Measurements from ENCODE around the gene LRPPRC. TPM values are rescaled to one million over a fixed set of nuclear protein-coding genes. Genes with fewer than 3 reads are reported as not detected.
"Not testable (repeated sequence)": the region's sequence is repeated elsewhere in the genome, so short reads cannot be mapped to it uniquely, and the experiment has no call there.

The LRPPRC gene
- total and polyA plus RNA-seq, 5 donors = 32.0 to 83.6 (median 75.1) TPM

GRCh38 chr2:44013205-44013604 is 17.4 kb upstream of the LRPPRC start:
- DNase-seq; H3K4me1 ChIP-seq (ENCODE audit: control insufficient read depth, insufficient read depth, low read length); ATAC-seq; H3K4me3 ChIP-seq (ENCODE audit: low read length); H3K27ac ChIP-seq (ENCODE audit: low read length); H3K9me3 ChIP-seq (ENCODE audit: control insufficient read depth, low read length); intact Hi-C loops (cut with DNase I); H3K27me3 ChIP-seq (ENCODE audit: control insufficient read depth, insufficient read depth): not testable (repeated sequence)
- 91% methylated on average over 3 of the region's 3 CpGs for WGBS

- Histone ChIP-seq H3K9me3 (ENCODE audit: control insufficient read depth, low read length) (no peaks in the 10 kb centered on the region), H3K27ac (ENCODE audit: low read length) (no peak overlapping the region), H3K27me3 (ENCODE audit: control insufficient read depth, insufficient read depth) (no peaks in the 10 kb centered on the region), H3K4me1 (ENCODE audit: control insufficient read depth, insufficient read depth, low read length) (no peaks in the 10 kb centered on the region), H3K4me3 (ENCODE audit: low read length) (no peak overlapping the region)
- ATAC-seq = peak in 1 of 2 donors; percentile 43
- intact Hi-C loops (cut with DNase I) = no loop called here
- WGBS = 54% methylated on average over 7 of the region's 7 CpGs
- DNase-seq = no peak
These were observed 14.5 kb upstream of the LRPPRC start for GRCh38 chr2:44010266-44010665.

- Histone ChIP-seq H3K4me3 (ENCODE audit: low read length) (no peak overlapping the region), H3K27me3 (ENCODE audit: control insufficient read depth, insufficient read depth) (no peaks in the 10 kb centered on the region), H3K4me1 (ENCODE audit: control insufficient read depth, insufficient read depth, low read length) (no peaks in the 10 kb centered on the region), H3K27ac (ENCODE audit: low read length) (no peak overlapping the region), H3K9me3 (ENCODE audit: control insufficient read depth, low read length) (no peaks in the 10 kb centered on the region)
- WGBS = 71% methylated on average over 3 of the region's 3 CpGs
- DNase-seq (no peak), ATAC-seq (no peak)
- intact Hi-C loops (cut with DNase I) = no loop called here
These were observed 13.4 kb upstream of the LRPPRC start for GRCh38 chr2:44009136-44009735.

- H3K27me3 ChIP-seq (ENCODE audit: control insufficient read depth, insufficient read depth) = no peaks in the 10 kb centered on the region
- no peak overlapping the region for H3K27ac ChIP-seq (ENCODE audit: low read length)
- H3K4me1 ChIP-seq (ENCODE audit: control insufficient read depth, insufficient read depth, low read length) = no peaks in the 10 kb centered on the region
- ATAC-seq = no peak
- intact Hi-C loops (cut with DNase I) = no loop called here
- no peak overlapping the region for H3K4me3 ChIP-seq (ENCODE audit: low read length)
- 70% methylated on average over 3 of the region's 3 CpGs for WGBS
- no peak for DNase-seq
- no peaks in the 10 kb centered on the region for H3K9me3 ChIP-seq (ENCODE audit: control insufficient read depth, low read length)
These were observed 10.1 kb upstream of the LRPPRC start for GRCh38 chr2:44005846-44006245.

GRCh38 chr2:44004735-44005602 is 9.2 kb upstream of the LRPPRC start:
- Histone ChIP-seq H3K9me3 (ENCODE audit: control insufficient read depth, low read length) (no peaks in the 10 kb centered on the region), H3K27ac (ENCODE audit: low read length) (no peak overlapping the region), H3K4me3 (ENCODE audit: low read length) (no peak overlapping the region), H3K4me1 (ENCODE audit: control insufficient read depth, insufficient read depth, low read length) (no peaks in the 10 kb centered on the region), H3K27me3 (ENCODE audit: control insufficient read depth, insufficient read depth) (no peaks in the 10 kb centered on the region)
- no peak for ATAC-seq
- DNase-seq = no peak
- intact Hi-C loops (cut with DNase I) = no loop called here
- WGBS = 47% methylated on average over 3 of the region's 3 CpGs

- no peaks in the 10 kb centered on the region for H3K9me3 ChIP-seq (ENCODE audit: control insufficient read depth, low read length)
- ATAC-seq (no peak), DNase-seq (no peak)
- H3K27ac ChIP-seq (ENCODE audit: low read length) = no peak overlapping the region
- no peak overlapping the region for H3K4me3 ChIP-seq (ENCODE audit: low read length)
- intact Hi-C loops (cut with DNase I) = no loop called here
- H3K4me1 ChIP-seq (ENCODE audit: control insufficient read depth, insufficient read depth, low read length) = no peaks in the 10 kb centered on the region
- WGBS = 60% methylated on average over 1 of the region's 1 CpG
- no peaks in the 10 kb centered on the region for H3K27me3 ChIP-seq (ENCODE audit: control insufficient read depth, insufficient read depth)
These were observed 5.9 kb upstream of the LRPPRC start for GRCh38 chr2:44001716-44002115.

- ATAC-seq (no peak), DNase-seq (no peak)
- 93% methylated on average over 4 of the region's 4 CpGs for WGBS
- peaks cover 3% of the 10 kb centered on the region for H3K4me1 ChIP-seq (ENCODE audit: control insufficient read depth, insufficient read depth, low read length)
- intact Hi-C loops (cut with DNase I) = no loop called here
- no peak overlapping the region for H3K4me3 ChIP-seq (ENCODE audit: low read length)
- no peak overlapping the region for H3K27ac ChIP-seq (ENCODE audit: low read length)
- no peaks in the 10 kb centered on the region for H3K27me3 ChIP-seq (ENCODE audit: control insufficient read depth, insufficient read depth)
- no peaks in the 10 kb centered on the region for H3K9me3 ChIP-seq (ENCODE audit: control insufficient read depth, low read length)
These were observed 2.5 kb upstream of the LRPPRC start for GRCh38 chr2:43998263-43998662.

- intact Hi-C loops (cut with DNase I) = no loop called here
- no peak overlapping the region for H3K4me3 ChIP-seq (ENCODE audit: low read length)
- peaks cover 3% of the 10 kb centered on the region for H3K4me1 ChIP-seq (ENCODE audit: control insufficient read depth, insufficient read depth, low read length)
- H3K9me3 ChIP-seq (ENCODE audit: control insufficient read depth, low read length) = no peaks in the 10 kb centered on the region
- DNase-seq = no peak
- H3K27ac ChIP-seq (ENCODE audit: low read length) = no peak overlapping the region
- no peaks in the 10 kb centered on the region for H3K27me3 ChIP-seq (ENCODE audit: control insufficient read depth, insufficient read depth)
- ATAC-seq = no peak
- 85% methylated on average over 5 of the region's 5 CpGs for WGBS
These were observed 2.4 kb downstream of the LRPPRC start for GRCh38 chr2:43993437-43993836.

- H3K9me3 ChIP-seq (ENCODE audit: control insufficient read depth, low read length) = no peaks in the 10 kb centered on the region
- no peak overlapping the region for H3K27ac ChIP-seq (ENCODE audit: low read length)
- no peaks in the 10 kb centered on the region for H3K27me3 ChIP-seq (ENCODE audit: control insufficient read depth, insufficient read depth)
- H3K4me1 ChIP-seq (ENCODE audit: control insufficient read depth, insufficient read depth, low read length) = peaks cover 3% of the 10 kb centered on the region
- H3K4me3 ChIP-seq (ENCODE audit: low read length) = no peak overlapping the region
- DNase-seq (no peak), ATAC-seq (no peak)
- 83% methylated on average over 4 of the region's 4 CpGs for WGBS
- intact Hi-C loops (cut with DNase I) = no loop called here
These were observed 6.2 kb downstream of the LRPPRC start for GRCh38 chr2:43989545-43989944.

- 93% methylated on average over 6 of the region's 6 CpGs for WGBS
- intact Hi-C loops (cut with DNase I) = no loop called here
- DNase-seq (no peak), ATAC-seq (no peak)
- no peaks in the 10 kb centered on the region for H3K4me1 ChIP-seq (ENCODE audit: control insufficient read depth, insufficient read depth, low read length)
- H3K27me3 ChIP-seq (ENCODE audit: control insufficient read depth, insufficient read depth) = no peaks in the 10 kb centered on the region
- no peaks in the 10 kb centered on the region for H3K9me3 ChIP-seq (ENCODE audit: control insufficient read depth, low read length)
- no peak overlapping the region for H3K4me3 ChIP-seq (ENCODE audit: low read length)
- H3K27ac ChIP-seq (ENCODE audit: low read length) = no peak overlapping the region
These were observed 9.2 kb downstream of the LRPPRC start for GRCh38 chr2:43986600-43986999.

- H3K4me1 ChIP-seq (ENCODE audit: control insufficient read depth, insufficient read depth, low read length) = no peaks in the 10 kb centered on the region
- H3K27me3 ChIP-seq (ENCODE audit: control insufficient read depth, insufficient read depth) = no peaks in the 10 kb centered on the region
- no peak for ATAC-seq
- DNase-seq = no peak
- no peak overlapping the region for H3K27ac ChIP-seq (ENCODE audit: low read length)
- intact Hi-C loops (cut with DNase I) = no loop called here
- WGBS = 97% methylated on average over 3 of the region's 3 CpGs
- no peaks in the 10 kb centered on the region for H3K9me3 ChIP-seq (ENCODE audit: control insufficient read depth, low read length)
- H3K4me3 ChIP-seq (ENCODE audit: low read length) = no peak overlapping the region
These were observed 10.4 kb downstream of the LRPPRC start for GRCh38 chr2:43985359-43985758.
